H1 (cell line): Measurements from ENCODE around the gene NTPCR. TPM values are rescaled to one million over a fixed set of nuclear protein-coding genes. Genes with fewer than 3 reads are reported as not detected.

Experiments used
- CTCF ChIA-PET: fragments of 300-600 bp; sonication (Branson Sonifier 250); formaldehyde crosslinking; loops from one replicate; lab custom pipeline; 2021; ENCODE audit not compliant: partially characterized antibody; lab: Charles Lee
- POLR2A ChIA-PET: fragments of 300-600 bp; sonication (Branson Sonifier 250); formaldehyde crosslinking; loops from one replicate; lab custom pipeline; 2021; ENCODE audit warnings: inconsistent platforms; ENCODE audit not compliant: partially characterized antibody; lab: Charles Lee
- DNase-seq, 2 experiments: peaks; one replicate each; pipeline versions ENCODE4 v3.0.0 to v3.0.0-alpha.2; 2010 to 2022; ENCODE audit warnings: low spot score in 2 of 2, low read depth in 1 of 2, mixed read lengths in 1 of 2
- FAIRE-seq: peaks from 2 replicates; lab custom pipeline; 2011; peaks lifted over from hg19 to GRCh38; lab: Jason Lieb, UNC
- H2AFZ ChIP-seq: 2 replicates; pipeline ENCODE4 v1.8.1; 2012; ENCODE audit warnings: low read length, inconsistent platforms
- H2AK5ac ChIP-seq: 2 replicates; pipeline ENCODE4 v1.6.1; 2013; ENCODE audit warnings: low read depth, low read length
- H2BK120ac ChIP-seq: replicated peaks from 2 replicates; pipeline ENCODE3; 2013; ENCODE audit warnings: low read depth, low read length, inconsistent platforms
- H2BK12ac ChIP-seq: 2 replicates; pipeline ENCODE4 v1.6.1; 2013; ENCODE audit warnings: low read depth, low read length
- H2BK15ac ChIP-seq: 2 replicates; pipeline ENCODE4 v1.6.1; 2013; ENCODE audit warnings: low read length
- H2BK20ac ChIP-seq: 2 replicates; pipeline ENCODE4 v1.6.1; 2013; ENCODE audit warnings: low read length
- H2BK5ac ChIP-seq: 2 replicates; pipeline ENCODE4 v1.6.1; 2013; ENCODE audit warnings: low read depth, low read length
- H3K14ac ChIP-seq: 2 replicates; pipeline ENCODE4 v1.6.1; 2013; ENCODE audit warnings: inconsistent platforms; ENCODE audit not compliant: insufficient read length
- H3K18ac ChIP-seq: 2 replicates; pipeline ENCODE4 v1.6.1; 2013; ENCODE audit warnings: low read length; ENCODE audit errors: extremely low read depth
- H3K23ac ChIP-seq: 2 replicates; pipeline ENCODE4 v1.6.1; 2013; ENCODE audit warnings: inconsistent platforms; ENCODE audit not compliant: insufficient read length
- H3K23me2 ChIP-seq: 2 replicates; pipeline ENCODE4 v1.6.1; 2013; ENCODE audit warnings: low read depth, low read length
- H3K27ac ChIP-seq: 2 replicates; pipeline ENCODE4 v1.6.1; 2011; ENCODE audit warnings: low read depth, low read length, inconsistent platforms
- H3K27me3 ChIP-seq, 4 experiments: replicated peaks in 1 of 4; 1 replicate in 1 of 4; 2 replicates in 3 of 4; pipeline versions ENCODE4 v1.6.1 to v1.8.1; 2011 to 2013; ENCODE audit warnings: low read length in 3 of 4, mild to moderate bottlenecking in 3 of 4, inconsistent platforms in 2 of 4, mixed read lengths in 2 of 4, moderate library complexity in 1 of 4; ENCODE audit not compliant: control insufficient read depth in 3 of 4, insufficient read depth in 3 of 4; ENCODE audit errors: extremely low read depth in 1 of 4
- H3K36me3 ChIP-seq, 4 experiments: 2 replicates each; pipeline versions ENCODE4 v1.6.1 to v1.8.1; 2011 to 2013; ENCODE audit warnings: mild to moderate bottlenecking in 4 of 4, low read length in 3 of 4, moderate library complexity in 2 of 4, control low read depth in 1 of 4, inconsistent platforms in 1 of 4; ENCODE audit not compliant: insufficient read depth in 4 of 4, control insufficient read depth in 2 of 4
- H3K4ac ChIP-seq: replicated peaks from 2 replicates; pipeline ENCODE3; 2013; ENCODE audit warnings: low read length, low read depth, mixed read lengths, inconsistent platforms; ENCODE audit not compliant: insufficient read length
- H3K4me1 ChIP-seq, 4 experiments: replicated peaks in 1 of 4; 1 replicate in 1 of 4; 2 replicates in 3 of 4; pipeline versions ENCODE4 v1.6.1 to v1.8.1; 2011 to 2013; ENCODE audit warnings: low read length in 3 of 4, inconsistent platforms in 2 of 4, mixed read lengths in 1 of 4; ENCODE audit not compliant: insufficient read depth in 4 of 4, control insufficient read depth in 3 of 4
- H3K4me2 ChIP-seq, 2 experiments: 2 replicates each; pipeline versions ENCODE4 v1.6.1 to v1.8.1; 2011 to 2013; ENCODE audit warnings: low read depth in 2 of 2, low read length in 2 of 2, control low read depth in 1 of 2, inconsistent platforms in 1 of 2, mild to moderate bottlenecking in 1 of 2; ENCODE audit not compliant: insufficient read depth in 1 of 2
- H3K4me3 ChIP-seq, 4 experiments: fragments of 200-600, 300-600 bp in 1 of 4; sonication (generic), shearing (Covaris generic), sonication (Bioruptor Twin) in 1 of 4; 2 replicates each; pipeline versions ENCODE4 v1.5.1 to v1.8.1; 2011 to 2016; ENCODE audit warnings: low read length in 4 of 4, low read depth in 3 of 4, control low read depth in 2 of 4, inconsistent platforms in 2 of 4, mild to moderate bottlenecking in 2 of 4, mixed read lengths in 1 of 4, moderate library complexity in 1 of 4; ENCODE audit not compliant: insufficient read depth in 2 of 4; ENCODE audit errors: extremely low read depth in 1 of 4
- H3K56ac ChIP-seq: replicated peaks from 2 replicates; pipeline ENCODE3; 2013; ENCODE audit warnings: low read depth, mild to moderate bottlenecking, mixed read lengths, low read length, inconsistent platforms; ENCODE audit not compliant: insufficient read length
- H3K79me1 ChIP-seq: 2 replicates; pipeline ENCODE4 v1.6.1; 2013; ENCODE audit warnings: low read depth, low read length, control low read depth
- H3K79me2 ChIP-seq, 2 experiments: 2 replicates each; pipeline versions ENCODE4 v1.6.1 to v1.8.1; 2012 to 2013; ENCODE audit warnings: low read length in 2 of 2, mild to moderate bottlenecking in 2 of 2, inconsistent platforms in 1 of 2; ENCODE audit not compliant: insufficient read depth in 2 of 2, control insufficient read depth in 1 of 2
- H3K9ac ChIP-seq, 4 experiments: replicated peaks in 1 of 4; 1 replicate in 1 of 4; 2 replicates in 3 of 4; pipeline versions ENCODE4 v1.6.1 to v1.8.1; 2011 to 2013; ENCODE audit warnings: low read depth in 3 of 4, low read length in 3 of 4, control low read depth in 2 of 4, mild to moderate bottlenecking in 2 of 4, moderate library complexity in 2 of 4, inconsistent platforms in 1 of 4; ENCODE audit errors: extremely low read depth in 1 of 4
- H3K9me3 ChIP-seq, 2 experiments: 2 replicates each; pipeline versions ENCODE4 v1.6.1 to v1.8.1; 2012 to 2013; ENCODE audit warnings: mild to moderate bottlenecking in 2 of 2, moderate library complexity in 2 of 2, control low read depth in 1 of 2, inconsistent platforms in 1 of 2, low read depth in 1 of 2, low read length in 1 of 2, mixed read lengths in 1 of 2; ENCODE audit not compliant: insufficient read depth in 2 of 2
- H4K20me1 ChIP-seq, 2 experiments: replicated peaks in 1 of 2; 2 replicates each; pipeline versions ENCODE3 to v1.8.1; 2011 to 2013; ENCODE audit warnings: inconsistent platforms in 2 of 2, low read length in 2 of 2, mild to moderate bottlenecking in 1 of 2; ENCODE audit not compliant: insufficient read depth in 2 of 2, control insufficient read depth in 1 of 2
- H4K5ac ChIP-seq: 2 replicates; pipeline ENCODE4 v1.6.1; 2013; ENCODE audit warnings: low read length, low read depth, mixed read lengths, inconsistent platforms; ENCODE audit not compliant: insufficient read length
- H4K8ac ChIP-seq: 2 replicates; pipeline ENCODE4 v1.8.0; 2013; ENCODE audit warnings: mild to moderate bottlenecking, moderate library complexity, low read length, inconsistent platforms; ENCODE audit not compliant: insufficient read depth; ENCODE audit errors: extremely low read depth
- H4K91ac ChIP-seq: replicated peaks from 2 replicates; pipeline ENCODE3; 2013; ENCODE audit warnings: low read length, mixed read lengths, inconsistent platforms; ENCODE audit not compliant: insufficient read length
- EGR1 ChIP-seq: IDR thresholded peaks from 2 replicates; pipeline ENCODE4 v1.6.1; 2011; ENCODE audit warnings: low read depth, low read length, borderline replicate concordance
- SIN3A ChIP-seq, 2 experiments: IDR thresholded peaks in 1 of 2; conservative IDR thresholded peaks in 1 of 2; 2 replicates each; pipeline ENCODE4 v1.6.1; 2011 to 2012; ENCODE audit warnings: low read length in 2 of 2, improper control_type of control experiment in 1 of 2, low read depth in 1 of 2, mild to moderate bottlenecking in 1 of 2
- WGBS, 2 experiments: shearing (Covaris generic) in 1 of 2; methylation state at CpG; one replicate each; pipeline versions ENCODE4 v1.1.6 to v1.1.7; 2013 to 2015; ENCODE audit warnings: low lambda C conversion rate in 2 of 2, mixed read lengths in 2 of 2, inconsistent platforms in 1 of 2, low coverage in 1 of 2, missing lambda C conversion rate in 1 of 2; ENCODE audit not compliant: insufficient replicate concordance in 2 of 2, insufficient coverage in 1 of 2, insufficient read length in 1 of 2; ENCODE audit errors: extremely low coverage in 1 of 2, missing lambda C conversion rate in 1 of 2; 5-methylcytosine and 5-hydroxymethylcytosine counted together
- polyA plus RNA-seq, 7 experiments: library from polyadenylated mRNA; depleted of rRNA in 3 of 7; stranded (reverse) in 5 of 7; unstranded in 2 of 7; fragments of >200 nt in 5 of 7; fragments of 200-250 nt in 2 of 7; gene quantifications; 1 replicate in 5 of 7; 2 replicates in 1 of 7; 4 replicates in 1 of 7; pipeline versions ENCODE4 v1.2.1 to v1.2.3, GENCODE V29; 2011 to 2013; ENCODE audit warnings: missing spikeins in 2 of 7, mixed read lengths in 2 of 7
- total RNA-seq: library from RNA; stranded (reverse); fragmentation: NEBNext Ultra II Directional; extraction: Animal tissue kit (Norgen Biotek cat#: 25700); gene quantifications from 2 replicates; pipeline ENCODE4 v1.2.1, GENCODE V29; 2021

NTPCR gene
- total and polyA plus RNA-seq, 2 of the 8 experiments (the other 6 are each of a cell fraction or from before 2014, with no cell fraction given): 22.6 to 73.1 TPM

DNA sequence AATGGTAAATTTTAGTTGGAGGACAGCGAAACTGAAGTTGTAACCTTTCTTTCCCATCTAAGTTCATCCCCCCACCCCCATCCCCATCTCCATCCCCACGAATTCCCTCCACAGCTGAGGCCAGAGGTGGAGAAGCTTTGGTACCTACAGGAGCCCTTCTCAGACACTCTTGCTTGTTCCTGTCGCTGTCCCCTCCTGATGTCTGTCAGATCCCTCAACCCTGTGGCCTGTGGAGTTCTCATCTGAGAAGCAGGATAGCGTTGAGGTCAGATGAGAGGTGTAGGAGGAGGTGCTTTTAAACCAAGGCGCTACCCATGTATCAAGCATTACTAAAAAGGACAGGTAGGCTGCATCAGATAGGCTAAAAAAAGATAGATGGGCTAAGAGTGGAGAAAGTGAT lies 769 bp downstream of the NTPCR start:
- POLR2A ChIA-PET: interaction anchor here (1.6 kb wide), 1 partner anchor 18 kb away, joined by 3 read pairs; no protein-coding TSS in a partner anchor
- Histone ChIP-seq H3K56ac (no peak overlapping the region), H3K23me2 (peaks cover 5% of the 10 kb centered on the region), H3K18ac (no peak overlapping the region), H2BK5ac (no peak overlapping the region), H3K9ac (peak overlapping the region; percentile 63 to 81 (median 73); a peak in 5 of 7 replicates), H2BK15ac (no peak overlapping the region), H4K91ac (no peak overlapping the region), H2BK12ac (no peak overlapping the region), H2BK120ac (no peak overlapping the region), H3K4me3 (peak overlapping the region; percentile 75 to 94 (median 88)), H3K79me1 (no peaks in the 10 kb centered on the region; the same call in 1 of the 2 replicates), H3K27me3 (no peaks in the 10 kb centered on the region), H2AK5ac (no peak overlapping the region), H3K4me2 (peak overlapping the region; percentile 78 to 86), H3K4me1 (peaks cover 2 to 20% (median 10%) of the 10 kb centered on the region in 4 experiments; a peak in 5 of 7 replicates), H3K9me3 (no peaks in the 10 kb centered on the region), H4K5ac (no peak overlapping the region), H4K20me1 (peaks cover 1 to 3% of the 10 kb centered on the region in 2 experiments), H3K79me2 (peaks cover 5 to 51% of the 10 kb centered on the region in 2 experiments; a peak in 3 of 4 replicates), H3K14ac (no peak overlapping the region), H3K27ac (0 out of 2 replicates have a peak overlapping the region, but pooled peaks have one; percentile 86), H4K8ac (no peak overlapping the region), H2BK20ac (no peak overlapping the region), H2AFZ (no peak overlapping the region), H3K36me3 (peaks cover 0 to 4% (median 2%) of the 10 kb centered on the region in 4 experiments; a peak in 4 of 8 replicates)
- FAIRE-seq (no peak), DNase-seq (no peak)
- CTCF ChIA-PET: interaction anchor here (0.6 to 2.7 kb wide), 11 partner anchors 10 to 1095 kb away, joined by 3 to 16 read pairs (median 3); no protein-coding TSS in a partner anchor
- 5% methylated on average over 5 of the region's 5 CpGs; no CpG with 5 or more reads in 1 of the 2 experiments for WGBS, 2 experiments
- TF ChIP-seq SIN3A (conservative IDR thresholded peaks at IDR 0.05 in 1 of 2, IDR thresholded peaks at IDR 0.05 in 1 of 2; ENCODE audit: low read depth in 1 of 2, low read length in 2 of 2) (peak in 1 of 2 experiments; percentile 74; a peak in 2 of 4 replicates), EGR1 (no peak)
- TF ChIP-seq, all 59 proteins: peak for 1
- H3K23ac ChIP-seq: no peak overlapping the region
- H3K4ac ChIP-seq: no peak overlapping the region
